Fibroblast of lung (primary cell): ENCODE data around the gene AGAP2. TPM values are rescaled to one million over a fixed set of nuclear protein-coding genes. Genes with fewer than 3 reads are reported as not detected.

ENCODE experiments used
- DNase-seq, 2 donors: peaks; one replicate each; pipeline versions ENCODE4 v3.0.0 to v3.0.0-alpha.2; 2010; ENCODE audit warnings: low read depth in 2 of 2
- H2AFZ ChIP-seq: 2 replicates; pipeline ENCODE4 v1.5.1; 2012; ENCODE audit warnings: low read length, control low read depth, inconsistent platforms
- H3K27ac ChIP-seq: 2 replicates; pipeline ENCODE4 v1.5.1; 2011; ENCODE audit warnings: low read length, control low read depth; ENCODE audit not compliant: insufficient read depth
- H3K27me3 ChIP-seq: 2 replicates; pipeline ENCODE4 v1.5.1; 2011; ENCODE audit warnings: mild to moderate bottlenecking, low read length; ENCODE audit not compliant: control insufficient read depth, insufficient read depth
- H3K36me3 ChIP-seq: 2 replicates; pipeline ENCODE4 v1.5.1; 2011; ENCODE audit warnings: low read length; ENCODE audit not compliant: control insufficient read depth, insufficient read depth
- H3K4me1 ChIP-seq: 2 replicates; pipeline ENCODE4 v1.5.1; 2011; ENCODE audit warnings: low read length; ENCODE audit not compliant: control insufficient read depth, insufficient read depth; ENCODE audit errors: extremely low read depth
- H3K4me2 ChIP-seq: 2 replicates; pipeline ENCODE4 v1.5.1; 2011; ENCODE audit warnings: low read length, control low read depth; ENCODE audit not compliant: insufficient read depth; ENCODE audit errors: extremely low read depth
- H3K4me3 ChIP-seq, 4 experiments: fragments of 200-600 bp in 1 of 4; sonication (generic) in 1 of 4; replicated peaks in 1 of 4; 2 replicates each; pipeline ENCODE4 v1.5.1; 2011 to 2016; ENCODE audit warnings: low read length in 4 of 4, low read depth in 3 of 4, mild to moderate bottlenecking in 3 of 4, control low read depth in 2 of 4, inconsistent platforms in 1 of 4, mixed read lengths in 1 of 4; ENCODE audit not compliant: insufficient read depth in 1 of 4; ENCODE audit errors: control extremely low read depth in 1 of 4
- H3K79me2 ChIP-seq: 2 replicates; pipeline ENCODE4 v1.5.1; 2012; ENCODE audit warnings: mild to moderate bottlenecking, low read length, inconsistent platforms; ENCODE audit not compliant: control insufficient read depth, insufficient read depth
- H3K9ac ChIP-seq: 2 replicates; pipeline ENCODE4 v1.5.1; 2011; ENCODE audit warnings: mild to moderate bottlenecking, low read length, control low read depth; ENCODE audit not compliant: insufficient read depth
- H3K9me3 ChIP-seq: 2 replicates; pipeline ENCODE4 v1.5.1; 2012; ENCODE audit warnings: low read depth, low read length; ENCODE audit not compliant: control insufficient read depth, insufficient read depth
- H4K20me1 ChIP-seq: 2 replicates; pipeline ENCODE4 v1.5.1; 2011; ENCODE audit warnings: low read length; ENCODE audit not compliant: control insufficient read depth, insufficient read depth; ENCODE audit errors: extremely low read depth
- CTCF ChIP-seq, 2 donors: IDR thresholded peaks in 1 of 2; conservative IDR thresholded peaks in 1 of 2; 1 replicate in 1 of 2; 2 replicates in 1 of 2; pipeline ENCODE4 v1.5.1; 2011 to 2012; ENCODE audit warnings: low read length in 2 of 2, control low read depth in 1 of 2, inconsistent platforms in 1 of 2, low read depth in 1 of 2, mild to moderate bottlenecking in 1 of 2
- EZH2 ChIP-seq: IDR thresholded peaks from 2 replicates; pipeline ENCODE4 v1.5.1; 2012; ENCODE audit warnings: low read length, control low read depth, mild to moderate bottlenecking; ENCODE audit errors: missing control alignments
- polyA plus RNA-seq, 2 donors: library from polyadenylated mRNA; depleted of rRNA in 1 of 2; stranded (reverse) in 1 of 2; unstranded in 1 of 2; fragments of >200 nt; gene quantifications; 2 replicates each; pipeline ENCODE4 v1.2.1, GENCODE V29; 2011 to 2012; ENCODE audit warnings: missing spikeins in 1 of 2
- total RNA-seq: library from RNA; depleted of rRNA; stranded (reverse); fragments of >200 nt; gene quantifications from 2 replicates; pipeline ENCODE4 v1.2.1, GENCODE V29; 2014

The AGAP2 gene
- total and polyA plus RNA-seq, 2 donors (not counting 1 experiment from before 2014, with no cell fraction given): 0.05 to 0.17 TPM

DNA sequence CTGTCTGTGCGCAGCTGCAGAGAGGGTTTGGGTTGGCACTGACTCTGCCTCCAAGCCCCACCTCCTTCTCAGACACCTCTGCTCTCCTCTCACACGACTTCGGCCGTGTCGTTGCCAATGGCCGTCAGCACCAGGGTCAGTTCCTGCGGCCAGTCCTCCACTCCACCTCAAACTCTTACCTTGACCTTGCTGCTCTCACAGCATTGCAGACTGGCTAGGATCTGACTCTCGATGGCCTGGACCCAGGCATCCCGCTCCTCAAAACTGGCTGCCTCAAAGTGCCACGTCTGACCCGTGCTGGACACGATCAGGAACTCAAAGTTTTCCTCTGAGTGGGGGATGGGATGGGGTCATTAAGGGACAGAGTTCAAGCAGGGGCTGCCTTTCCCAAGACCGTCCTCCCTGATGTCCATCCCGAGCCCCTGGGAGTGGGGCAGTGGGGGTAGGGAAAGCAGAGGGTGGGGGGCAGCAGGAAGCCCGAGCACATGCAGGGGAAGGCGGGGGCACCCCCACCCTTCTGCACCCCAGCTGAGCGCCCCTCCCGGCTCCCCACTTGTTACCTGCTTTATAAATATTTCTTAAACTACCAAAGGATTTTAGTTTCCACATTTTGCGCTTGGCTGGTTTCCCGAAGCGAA, 10.7 kb downstream of the AGAP2 start:
- Histone ChIP-seq H3K36me3 (peaks cover 3% of the 10 kb centered on the region), H2AFZ (no peak overlapping the region), H3K9ac (no peak overlapping the region), H3K27me3 (peaks cover 8% of the 10 kb centered on the region), H4K20me1 (no peaks in the 10 kb centered on the region), H3K4me2 (peak overlapping the region; percentile 92), H3K4me3 (no peak overlapping the region), H3K79me2 (no peaks in the 10 kb centered on the region), H3K27ac (no peak overlapping the region), H3K9me3 (no peaks in the 10 kb centered on the region), H3K4me1 (peaks cover 5% of the 10 kb centered on the region)
- TF ChIP-seq CTCF (conservative IDR thresholded peaks at IDR 0.05 in 1 of 2, IDR thresholded peaks at IDR 0.05 in 1 of 2; ENCODE audit: low read depth in 1 of 2, low read length in 2 of 2): no peak
- no peak for TF ChIP-seq EZH2
- DNase-seq: no peak

DNA sequence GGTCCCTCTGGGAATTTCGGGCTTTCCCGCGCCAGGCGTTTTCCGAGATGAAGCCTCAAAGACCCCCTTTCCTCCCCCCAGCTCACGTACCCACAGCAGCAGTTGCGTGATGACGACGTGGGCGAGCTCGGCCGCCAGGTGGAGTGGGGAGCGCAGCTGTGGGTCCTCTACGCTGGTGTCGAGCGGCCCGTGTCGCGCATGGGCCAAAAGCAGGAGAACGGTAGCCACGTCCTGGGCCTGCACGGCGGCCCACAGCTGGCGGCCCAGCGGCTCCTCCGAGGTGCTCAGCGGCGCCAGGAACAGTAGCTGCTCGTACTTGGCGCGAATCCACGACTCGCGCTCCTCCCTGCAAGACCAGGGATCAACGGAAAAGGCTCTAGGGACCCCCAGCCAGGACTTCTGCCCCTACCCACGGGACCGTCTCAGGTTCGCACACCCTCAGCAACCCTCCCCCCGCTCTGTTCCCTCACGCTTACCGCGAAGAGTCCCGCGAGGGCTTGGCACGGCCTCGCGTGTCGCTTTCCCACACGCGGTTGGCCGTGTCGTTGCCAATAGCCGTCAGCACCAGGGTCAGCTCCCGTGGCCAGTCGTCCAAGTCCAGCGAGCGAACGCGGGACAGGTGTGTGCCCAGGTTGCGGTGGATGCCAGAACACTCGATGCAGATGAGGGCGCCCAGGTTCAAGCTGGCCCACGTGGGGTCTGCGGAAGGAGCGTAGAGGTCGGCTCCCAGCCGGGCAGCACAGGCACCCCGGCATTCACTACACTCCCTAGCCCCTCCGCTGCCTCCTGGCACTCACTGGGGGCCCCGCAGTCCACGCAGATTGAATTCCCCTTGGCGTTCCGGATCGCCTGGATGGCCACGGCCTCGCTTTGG, 11.4 kb downstream of the AGAP2 start:
- Histone ChIP-seq H3K9ac (peak overlapping the region; percentile 86), H3K4me1 (peaks cover 5% of the 10 kb centered on the region), H3K27me3 (peaks cover under 1% of the 10 kb centered on the region), H3K79me2 (no peaks in the 10 kb centered on the region), H3K9me3 (no peaks in the 10 kb centered on the region), H2AFZ (peak overlapping the region; percentile 48), H3K36me3 (peaks cover 3% of the 10 kb centered on the region), H3K4me2 (peak overlapping the region; percentile 92), H4K20me1 (no peaks in the 10 kb centered on the region), H3K4me3 (peak overlapping the region; percentile 58 to 86 (median 84)), H3K27ac (peak overlapping the region; percentile 87)
- no peak for TF ChIP-seq EZH2
- TF ChIP-seq CTCF (conservative IDR thresholded peaks at IDR 0.05 in 1 of 2, IDR thresholded peaks at IDR 0.05 in 1 of 2; ENCODE audit: low read depth in 1 of 2, low read length in 2 of 2): peak; percentile 33 to 46
- DNase-seq: peak; percentile 33 to 52

DNA sequence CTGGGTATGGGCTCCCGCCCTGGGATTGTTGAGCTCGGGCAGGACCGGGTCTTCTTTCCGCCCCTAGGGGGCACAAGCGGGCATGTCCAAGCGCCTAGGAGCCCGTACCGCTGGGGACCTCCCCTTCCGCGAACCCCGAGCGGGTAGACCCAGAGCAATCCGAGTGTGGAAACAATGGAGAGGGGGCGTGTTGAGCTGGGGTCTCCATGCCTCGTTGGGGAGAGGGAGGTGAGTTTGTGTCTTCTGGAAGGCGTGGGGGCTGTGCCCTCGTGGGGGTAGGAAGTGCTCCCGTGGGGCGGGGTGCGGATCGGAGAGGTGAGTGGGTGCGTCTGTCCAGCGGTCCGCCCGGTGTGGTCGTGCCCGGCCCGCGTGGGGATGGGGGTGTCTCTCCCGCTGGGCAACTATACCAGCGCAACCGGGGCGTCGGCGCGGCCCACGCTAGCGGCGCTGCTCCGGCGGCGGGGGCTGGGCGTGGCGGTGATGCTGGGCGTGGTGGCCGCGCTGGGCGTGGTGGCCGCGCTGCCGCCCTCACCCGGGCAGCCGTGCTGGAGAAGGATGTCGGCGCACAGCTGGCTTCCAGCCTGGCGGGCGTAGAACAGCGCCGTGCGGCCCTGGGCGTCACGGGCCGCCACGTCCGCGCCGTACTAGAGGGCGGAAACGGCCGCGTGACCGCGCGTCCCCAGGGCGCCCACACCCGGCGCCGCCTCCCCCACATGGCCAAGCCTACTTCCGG, 12.2 kb downstream of the AGAP2 start:
- TF ChIP-seq EZH2 (no peak), CTCF (conservative IDR thresholded peaks at IDR 0.05 in 1 of 2, IDR thresholded peaks at IDR 0.05 in 1 of 2; ENCODE audit: low read depth in 1 of 2, low read length in 2 of 2) (peak; percentile 85 to 87)
- Histone ChIP-seq H3K9ac (peak overlapping the region; percentile 86), H3K36me3 (peaks cover 3% of the 10 kb centered on the region), H3K4me1 (peaks cover 5% of the 10 kb centered on the region), H3K79me2 (no peaks in the 10 kb centered on the region), H3K4me2 (peak overlapping the region; percentile 92), H3K9me3 (no peaks in the 10 kb centered on the region), H3K27me3 (no peaks in the 10 kb centered on the region), H3K27ac (peak overlapping the region; percentile 87), H4K20me1 (no peaks in the 10 kb centered on the region), H2AFZ (peak overlapping the region; percentile 88), H3K4me3 (peak overlapping the region; percentile 69 to 86 (median 84))
- peak; percentile 67 to 83 for DNase-seq
